GM12878 (cell line): Measurements from ENCODE around the gene RIC8B. TPM values are rescaled to one million over a fixed set of nuclear protein-coding genes. Genes with fewer than 3 reads are reported as not detected.

Experiments
- ATAC-seq: fragments of 200-7000 bp; cut with Tn5 transposase; 3 replicates; pipeline ENCODE4 v1.9.1; 2020; ENCODE audit warnings: mild to moderate bottlenecking, moderate library complexity
- BruUV-seq: library from RNA; stranded (reverse); fragments of 400-500 nt; replicated peaks from 2 replicates; lab custom pipeline; 2021; lab: Mats Ljungman, UMichigan
- CTCF ChIA-PET: fragments of 300-600 bp; sonication (Branson Sonifier 250); formaldehyde crosslinking; extraction: SDS; loops from one replicate; lab custom pipeline; 2021; ENCODE audit warnings: inconsistent platforms; lab: Yijun Ruan, JAX
- POLR2A ChIA-PET: fragments of 350-600 bp; formaldehyde crosslinking; extraction: SDS; loops from one replicate; lab custom pipeline; 2021; ENCODE audit warnings: inconsistent platforms; lab: Charles Lee
- RAD21 ChIA-PET: fragments of 300-600 bp; sonication (Branson Sonifier 250); formaldehyde crosslinking; loops from one replicate; lab custom pipeline; 2023; ENCODE audit warnings: antibody characterized with exemption; ENCODE audit not compliant: unreplicated experiment; lab: Charles Lee
- SMC1A ChIA-PET: fragments of 300-600 bp; sonication (Branson Sonifier 250); formaldehyde crosslinking; loops from one replicate; lab custom pipeline; 2023; ENCODE audit not compliant: unreplicated experiment, uncharacterized antibody; lab: Charles Lee
- DNase-seq: peaks from one replicate; pipeline ENCODE4 v3.0.0-alpha.2; 2011; ENCODE audit warnings: low read depth, low spot score
- FAIRE-seq: peaks from 3 replicates; lab custom pipeline; 2011; peaks lifted over from hg19 to GRCh38; lab: Jason Lieb, UNC
- H2AFZ ChIP-seq: 2 replicates; pipeline ENCODE4 v1.6.0; 2011; ENCODE audit warnings: low read depth, low read length, control low read depth; ENCODE audit not compliant: control insufficient read depth
- H3K27ac ChIP-seq: 2 replicates; pipeline ENCODE4 v1.5.1; 2011; ENCODE audit warnings: control low read depth; ENCODE audit not compliant: control insufficient read depth, insufficient read depth
- H3K27me3 ChIP-seq, 2 experiments: replicated peaks in 1 of 2; 2 replicates each; pipeline versions ENCODE4 v1.6.0 to v1.6.1; 2011; ENCODE audit warnings: low read length in 1 of 2; ENCODE audit not compliant: control insufficient read depth in 2 of 2, insufficient read depth in 2 of 2
- H3K36me3 ChIP-seq, 2 experiments: 2 replicates each; pipeline ENCODE4 v1.5.1; 2011; ENCODE audit warnings: low read length in 1 of 2; ENCODE audit not compliant: control insufficient read depth in 2 of 2, insufficient read depth in 2 of 2
- H3K4me1 ChIP-seq: 2 replicates; pipeline ENCODE4 v1.6.1; 2011; ENCODE audit warnings: mild to moderate bottlenecking, low read length, moderate library complexity, mixed read lengths; ENCODE audit not compliant: control insufficient read depth, insufficient read depth
- H3K4me2 ChIP-seq: 2 replicates; pipeline ENCODE4 v1.6.0; 2011; ENCODE audit warnings: control low read depth; ENCODE audit not compliant: control insufficient read depth, insufficient read depth
- H3K4me3 ChIP-seq: fragments of 200-600 bp; sonication (generic); 2 replicates; pipeline ENCODE4 v1.5.1; 2016
- H3K79me2 ChIP-seq: 2 replicates; pipeline ENCODE4 v1.6.0; 2011; ENCODE audit warnings: low read length; ENCODE audit not compliant: control insufficient read depth, insufficient read depth
- H3K9ac ChIP-seq: 2 replicates; pipeline ENCODE4 v1.8.0; 2011; ENCODE audit warnings: low read length, control low read depth, mixed read lengths; ENCODE audit not compliant: control insufficient read depth, insufficient read depth
- H3K9me3 ChIP-seq: replicated peaks from 3 replicates; pipeline ENCODE4 v1.5.1; 2011; ENCODE audit warnings: mild to moderate bottlenecking, low read length; ENCODE audit not compliant: control insufficient read depth, insufficient read depth
- H4K20me1 ChIP-seq: 2 replicates; pipeline ENCODE4 v1.6.0; 2011; ENCODE audit not compliant: control insufficient read depth, insufficient read depth
- ATF3 ChIP-seq: IDR thresholded peaks from 2 replicates; pipeline ENCODE4 v1.6.1; 2011; ENCODE audit warnings: low read depth, mild to moderate bottlenecking, low read length, moderate library complexity, borderline replicate concordance; ENCODE audit errors: extremely low read depth
- GABPA ChIP-seq: IDR thresholded peaks from 2 replicates; pipeline ENCODE4 v1.6.1; 2014; ENCODE audit warnings: antibody characterized with exemption, low read depth, mild to moderate bottlenecking, inconsistent platforms
- GATAD2B ChIP-seq: fragments of 450-650 bp; conservative IDR thresholded peaks from 2 replicates; pipeline ENCODE4 v1.6.1; 2017; ENCODE audit warnings: low read depth, mild to moderate bottlenecking, moderate library complexity
- HDAC2 ChIP-seq: fragments of 200-600 bp; sonication (generic); IDR thresholded peaks from 2 replicates; pipeline ENCODE4 v1.6.1; 2017
- HDAC6 ChIP-seq: fragments of 200-600 bp; sonication (generic); IDR thresholded peaks from one replicate; pipeline ENCODE4 v1.8.0; 2017; ENCODE audit warnings: antibody characterized with exemption; ENCODE audit not compliant: unreplicated experiment
- IRF3 ChIP-seq: fragments of 450-650 bp; IDR thresholded peaks from 2 replicates; pipeline ENCODE4 v1.6.1; 2014; ENCODE audit warnings: mild to moderate bottlenecking
- MAX ChIP-seq: IDR thresholded peaks from 2 replicates; pipeline ENCODE4 v1.6.1; 2012; ENCODE audit warnings: low read depth, low read length, improper control_type of control experiment
- MEF2A ChIP-seq: IDR thresholded peaks from 2 replicates; pipeline ENCODE4 v1.6.1; 2011; ENCODE audit warnings: low read depth, mild to moderate bottlenecking, low read length, moderate library complexity; ENCODE audit not compliant: insufficient read depth
- MYC ChIP-seq: IDR thresholded peaks from 2 replicates; pipeline ENCODE4 v1.6.1; 2011; ENCODE audit warnings: mild to moderate bottlenecking, low read length, moderate library complexity, inconsistent platforms; ENCODE audit not compliant: insufficient read depth, insufficient replicate concordance, insufficient read length, severe bottlenecking
- NFIC ChIP-seq: IDR thresholded peaks from 2 replicates; pipeline ENCODE4 v1.6.1; 2012; ENCODE audit warnings: low read depth, mild to moderate bottlenecking, inconsistent platforms, low read length, moderate library complexity
- POU2F2 ChIP-seq: IDR thresholded peaks from 3 replicates; pipeline ENCODE4 v1.6.1; 2011; ENCODE audit warnings: low read depth, mild to moderate bottlenecking, low read length, borderline replicate concordance
- REST ChIP-seq: IDR thresholded peaks from 2 replicates; pipeline ENCODE4 v1.6.1; 2012; ENCODE audit warnings: mild to moderate bottlenecking, low read depth, low read length
- SIN3A ChIP-seq: IDR thresholded peaks from 2 replicates; pipeline ENCODE4 v1.6.1; 2012; ENCODE audit warnings: low read depth, low read length, improper control_type of control experiment
- SMARCA5 ChIP-seq: fragments of 450-650 bp; IDR thresholded peaks from 2 replicates; pipeline ENCODE4 v1.6.1; 2017; ENCODE audit warnings: mild to moderate bottlenecking
- TCF12 ChIP-seq: IDR thresholded peaks from 2 replicates; pipeline ENCODE4 v1.6.1; 2011; ENCODE audit warnings: low read depth, mild to moderate bottlenecking, low read length
- USF1 ChIP-seq: IDR thresholded peaks from 2 replicates; pipeline ENCODE4 v1.6.1; 2011; ENCODE audit warnings: borderline replicate concordance, low read depth, mild to moderate bottlenecking, moderate library complexity, mixed read lengths, low read length; ENCODE audit not compliant: insufficient read depth; ENCODE audit errors: extremely low read length
- YY1 ChIP-seq: IDR thresholded peaks from 2 replicates; pipeline ENCODE4 v1.6.1; 2011; ENCODE audit warnings: low read depth, mild to moderate bottlenecking, low read length
- ZSCAN29 ChIP-seq: fragments of 450-650 bp; IDR thresholded peaks from 2 replicates; pipeline ENCODE4 v1.6.1; 2017; ENCODE audit warnings: mild to moderate bottlenecking, moderate library complexity
- WGBS: methylation state at CpG from one replicate; pipeline ENCODE4 v1.1.6; 2016; ENCODE audit warnings: low lambda C conversion rate; ENCODE audit not compliant: insufficient replicate concordance, insufficient coverage; ENCODE audit errors: missing lambda C conversion rate; 5-methylcytosine and 5-hydroxymethylcytosine counted together
- in situ Hi-C: fragments of 300-500 bp; cut with MboI; formaldehyde crosslinking; loops from 9 replicates; pipeline ENCODE4 v1.14.3; 2018; ENCODE audit warnings: mixed read lengths
- intact Hi-C: fragments of 100-400 bp; cut with micrococcal nuclease; formaldehyde crosslinking; loops from one replicate; pipeline ENCODE4 v1.14.2; 2022; ENCODE audit not compliant: unreplicated experiment
- polyA plus RNA-seq, 11 experiments: library from polyadenylated mRNA; depleted of rRNA in 4 of 11; unstranded in 6 of 11; stranded (reverse) in 5 of 11; fragments of >200 nt; fragmentation: Nextera tagmentation in 4 of 11; fragmentation: Illumina TruSeq in 1 of 11; extraction: Ambion mirVana in 4 of 11; extraction: Trizol in 1 of 11; gene quantifications; 1 replicate in 1 of 11; 2 replicates in 10 of 11; pipeline versions ENCODE4 v1.2.1 to v1.2.3, GENCODE V29; 2011 to 2016; ENCODE audit warnings: inconsistent platforms in 2 of 11, missing spikeins in 2 of 11, low read depth in 1 of 11
- total RNA-seq, 4 experiments: library from RNA; depleted of rRNA in 3 of 4; stranded (reverse); fragments of >200 nt in 3 of 4; fragmentation: Illumina TruSeq in 1 of 4; extraction: Trizol in 1 of 4; gene quantifications; 2 replicates each; pipeline versions ENCODE4 v1.2.1 to v1.2.3, GENCODE V29; 2013 to 2021

Gene RIC8B
- total and polyA plus RNA-seq, 10 of the 15 experiments (the other 5 are each of a cell fraction or from before 2014, with no cell fraction given) = 2.3 to 10.8 (median 6.2) TPM

GRCh38 chr12:106743270-106743988 lies 31.1 kb upstream of the RIC8B start:
- POLR2A ChIA-PET = no interaction called here
- CTCF ChIA-PET = no interaction called here
- 54% methylated on average over 8 of the region's 8 CpGs for WGBS
- Histone ChIP-seq H3K36me3 (no peaks in the 10 kb centered on the region), H3K27me3 (peaks cover 0 to 4% of the 10 kb centered on the region in 2 experiments; a peak in 1 of 4 replicates), H3K4me1 (peaks cover 4% of the 10 kb centered on the region; the same call in 1 of the 2 replicates), H3K4me2 (no peak overlapping the region), H3K79me2 (no peaks in the 10 kb centered on the region), H3K9ac (no peak overlapping the region), H2AFZ (no peak overlapping the region), H3K27ac (no peak overlapping the region), H3K9me3 (no peaks in the 10 kb centered on the region), H3K4me3 (no peak overlapping the region), H4K20me1 (no peaks in the 10 kb centered on the region)
- DNase-seq (no peak), FAIRE-seq (no peak), ATAC-seq (no peak)
- BruUV-seq = no TSS peak
- in situ Hi-C loops (no loop called here), intact Hi-C loops (no loop called here)
- RAD21 ChIA-PET = no interaction called here
- TF ChIP-seq ZSCAN29 (no peak), IRF3 (no peak), MYC (no peak), USF1 (no peak), YY1 (no peak), TCF12 (no peak), ATF3 (no peak), POU2F2 (no peak), GABPA (no peak), HDAC2 (no peak), MAX (no peak), REST (no peak), SIN3A (no peak), NFIC (no peak), MEF2A (no peak), HDAC6 (no peak), GATAD2B (no peak), SMARCA5 (no peak)
- SMC1A ChIA-PET = interaction anchor here (0.7 to 1.8 kb wide), 3 partner anchors 8 to 32 kb away, joined by 3 to 4 read pairs (median 3); no protein-coding TSS in a partner anchor
